HCT116 (cell line): Measurements from ENCODE around the gene UNKL. TPM values are rescaled to one million over a fixed set of nuclear protein-coding genes. Genes with fewer than 3 reads are reported as not detected.

Source experiments
- ATAC-seq: fragments of 200-7000 bp; cut with Tn5 transposase; 2 replicates; pipeline ENCODE4 v1.9.1; 2020; ENCODE audit warnings: mild to moderate bottlenecking, moderate library complexity
- BruUV-seq: library from RNA; stranded (reverse); fragments of 400-500 nt; replicated peaks from 2 replicates; lab custom pipeline; 2021; lab: Mats Ljungman, UMichigan
- CTCF ChIA-PET: fragments of 300-600 bp; sonication (Branson Sonifier 250); formaldehyde crosslinking; loops from one replicate; lab custom pipeline; 2021; ENCODE audit warnings: antibody characterized with exemption; lab: Charles Lee
- POLR2A ChIA-PET: fragments of 300-600, 350-600 bp; sonication (Branson Sonifier 250); formaldehyde crosslinking; loops from one replicate; lab custom pipeline; 2021; ENCODE audit warnings: antibody characterized with exemption; lab: Charles Lee
- RAD21 ChIA-PET, 2 experiments: fragments of 300-600 bp; sonication (Branson Sonifier 250); formaldehyde crosslinking; loops; one replicate each; lab custom pipeline; 2023; ENCODE audit warnings: low total read pairs in 2 of 2; ENCODE audit not compliant: uncharacterized antibody in 2 of 2, unreplicated experiment in 2 of 2, low non-redundant PET in 1 of 2; lab: Charles Lee
- DNase-seq: peaks from one replicate; pipeline ENCODE4 v3.0.0-alpha.2; 2010; ENCODE audit warnings: low read depth, low spot score
- H2AFZ ChIP-seq: fragments of 200-600 bp; shearing (Covaris generic), sonication (generic); 2 replicates; pipeline ENCODE4 v1.6.1; 2017; ENCODE audit warnings: low read depth, mixed run types, mixed read lengths, antibody characterized with exemption, low read length; ENCODE audit not compliant: poor library complexity, severe bottlenecking
- H3K27ac ChIP-seq: 2 replicates; pipeline ENCODE4 v1.5.1; 2012; ENCODE audit warnings: low read depth, low read length
- H3K27me3 ChIP-seq: fragments of 200-600 bp; sonication (generic); 2 replicates; pipeline ENCODE4 v1.6.1; 2016; ENCODE audit warnings: mixed run types, low read length, mixed read lengths; ENCODE audit not compliant: insufficient read depth
- H3K36me3 ChIP-seq, 2 experiments: fragments of 200-500 bp in 1 of 2; fragments of 200-600 bp in 1 of 2; sonication (Bioruptor generic) in 1 of 2; sonication (generic) in 1 of 2; 2 replicates each; pipeline versions ENCODE4 v1.5.1 to v1.6.1; 2014 to 2016; ENCODE audit warnings: low read length in 2 of 2, inconsistent platforms in 1 of 2, mixed read lengths in 1 of 2, mixed run types in 1 of 2; ENCODE audit not compliant: insufficient read depth in 2 of 2, control insufficient read depth in 1 of 2
- H3K4me1 ChIP-seq, 2 experiments: fragments of 200-600 bp in 1 of 2; sonication (generic) in 1 of 2; 2 replicates each; pipeline versions ENCODE4 v1.5.1 to v1.6.1; 2012 to 2017; ENCODE audit warnings: low read length in 2 of 2, inconsistent platforms in 1 of 2, mild to moderate bottlenecking in 1 of 2, mixed read lengths in 1 of 2, mixed run types in 1 of 2, moderate library complexity in 1 of 2; ENCODE audit not compliant: insufficient read depth in 2 of 2, control insufficient read depth in 1 of 2
- H3K4me2 ChIP-seq: fragments of 200-600 bp; sonication (generic); 2 replicates; pipeline ENCODE4 v1.6.1; 2017; ENCODE audit warnings: mixed run types, low read length, mixed read lengths
- H3K4me3 ChIP-seq, 2 experiments: fragments of 200-600 bp in 1 of 2; sonication (generic) in 1 of 2; replicated peaks in 1 of 2; 2 replicates each; pipeline ENCODE4 v1.5.1; 2011 to 2016; ENCODE audit warnings: low read length in 2 of 2, control low read depth in 1 of 2, low read depth in 1 of 2, mild to moderate bottlenecking in 1 of 2, mixed read lengths in 1 of 2, mixed run types in 1 of 2
- H3K79me2 ChIP-seq: fragments of 200-600 bp; sonication (generic); 2 replicates; pipeline ENCODE4 v1.6.1; 2017; ENCODE audit warnings: mild to moderate bottlenecking, mixed run types, low read length, moderate library complexity, mixed read lengths; ENCODE audit not compliant: insufficient read depth
- H3K9ac ChIP-seq: fragments of 200-600 bp; sonication (generic); 2 replicates; pipeline ENCODE4 v1.6.1; 2016; ENCODE audit warnings: low read length, mixed read lengths
- H3K9me2 ChIP-seq: fragments of 200-600 bp; sonication (generic), shearing (Covaris generic); 2 replicates; pipeline ENCODE4 v1.6.1; 2017; ENCODE audit warnings: mixed run types, mild to moderate bottlenecking, moderate library complexity; ENCODE audit not compliant: insufficient read depth
- H3K9me3 ChIP-seq, 2 experiments: fragments of 200-500 bp in 1 of 2; fragments of 200-600 bp in 1 of 2; sonication (Bioruptor generic) in 1 of 2; sonication (generic) in 1 of 2; 2 replicates each; pipeline ENCODE4 v1.6.1; 2014 to 2017; ENCODE audit warnings: low read length in 2 of 2, mixed read lengths in 2 of 2, inconsistent platforms in 1 of 2, low read depth in 1 of 2, mild to moderate bottlenecking in 1 of 2, mixed run types in 1 of 2, moderate library complexity in 1 of 2; ENCODE audit not compliant: control insufficient read depth in 1 of 2, insufficient read depth in 1 of 2
- H4K20me1 ChIP-seq: fragments of 200-600 bp; sonication (generic), shearing (Covaris generic); 2 replicates; pipeline ENCODE4 v1.6.1; 2017; ENCODE audit warnings: mixed run types, mild to moderate bottlenecking, moderate library complexity; ENCODE audit not compliant: insufficient read depth
- ELF1 ChIP-seq: IDR thresholded peaks from 2 replicates; pipeline ENCODE4 v1.6.1; 2012; ENCODE audit warnings: low read depth, borderline replicate concordance
- EZH2 ChIP-seq: fragments of 200-600 bp; sonication (generic); IDR thresholded peaks from 2 replicates; pipeline ENCODE4 v1.6.1; 2017; ENCODE audit warnings: antibody characterized with exemption, mixed run types
- EZH2phosphoT487 ChIP-seq: fragments of 200-600 bp; IDR thresholded peaks from 2 replicates; pipeline ENCODE4 v1.6.1; 2018; ENCODE audit warnings: antibody characterized with exemption, borderline replicate concordance
- JUND ChIP-seq: IDR thresholded peaks from 2 replicates; pipeline ENCODE4 v1.6.1; 2012
- MAX ChIP-seq: IDR thresholded peaks from 2 replicates; pipeline ENCODE4 v1.6.1; 2012
- POLR2AphosphoS5 ChIP-seq: IDR thresholded peaks from 2 replicates; pipeline ENCODE4 v1.6.1; 2011; ENCODE audit warnings: mild to moderate bottlenecking, low read depth, low read length, moderate library complexity
- SP1 ChIP-seq: IDR thresholded peaks from 2 replicates; pipeline ENCODE4 v1.6.1; 2012; ENCODE audit warnings: low read depth
- SRF ChIP-seq: IDR thresholded peaks from 2 replicates; pipeline ENCODE4 v1.6.1; 2012; ENCODE audit warnings: low read depth
- ZBTB33 ChIP-seq: IDR thresholded peaks from 2 replicates; pipeline ENCODE4 v1.6.1; 2011; ENCODE audit warnings: mild to moderate bottlenecking, low read length, moderate library complexity; ENCODE audit not compliant: insufficient replicate concordance; ENCODE audit errors: extremely low read depth
- ZFX ChIP-seq: fragments of 450-650 bp; IDR thresholded peaks from 2 replicates; pipeline ENCODE4 v1.6.1; 2017
- intact Hi-C: fragments of 100-400 bp; cut with micrococcal nuclease; formaldehyde crosslinking; loops from 2 replicates; pipeline ENCODE4 v1.10.0; 2022
- total RNA-seq: library from RNA; stranded (reverse); gene quantifications from one replicate; pipeline ENCODE4 v1.2.1, GENCODE V29; 2021; ENCODE audit not compliant: unreplicated experiment

Gene UNKL
- total RNA-seq, 1 experiment from 2014 or later, result 24.9 TPM

- no peak for TF ChIP-seq EZH2phosphoT487
- TF ChIP-seq ZBTB33, result no peak
- no peak for TF ChIP-seq JUND
- TF ChIP-seq MAX, result no peak
- no peak for TF ChIP-seq SP1
- TF ChIP-seq ZFX, result no peak
- no peak for TF ChIP-seq EZH2
- no peak for TF ChIP-seq SRF
- TF ChIP-seq ELF1, result no peak
- TF ChIP-seq POLR2AphosphoS5, result no peak
- TF ChIP-seq, all 23 proteins: peak for 0
- H4K20me1 ChIP-seq, result no peaks in the 10 kb centered on the region
- H3K79me2 ChIP-seq, result peaks cover 8% of the 10 kb centered on the region; the same call in 1 of the 2 replicates
- ChIA-PET POLR2A (no interaction called here), CTCF (interaction anchor here (1.2 kb wide), 1 partner anchor 7 kb away, joined by 3 read pairs; no protein-coding TSS in a partner anchor), RAD21 (no interaction called here)
- intact Hi-C loops, result no loop called here
- no peak overlapping the region for H3K4me2 ChIP-seq
- no peaks in the 10 kb centered on the region for H3K9me2 ChIP-seq
- H3K4me1 ChIP-seq, result no peaks in the 10 kb centered on the region
- peaks cover 6 to 13% of the 10 kb centered on the region in 2 experiments; a peak in 2 of 4 replicates for H3K36me3 ChIP-seq
- H3K27me3 ChIP-seq, result no peaks in the 10 kb centered on the region
- H3K9me3 ChIP-seq, result no peaks in the 10 kb centered on the region
- no TSS peak for BruUV-seq
- ATAC-seq (no peak), DNase-seq (no peak)
- no peak overlapping the region for H2AFZ ChIP-seq
- no peak overlapping the region; the same call in 1 of the 2 replicates for H3K27ac ChIP-seq
- no peak overlapping the region for H3K9ac ChIP-seq
- no peak overlapping the region for H3K4me3 ChIP-seq
Observed at GRCh38 chr16:1371054-1371978, 43.2 kb downstream of the UNKL start.
